Subcutaneous adipose tissue (tissue), 4 donors: ENCODE data around the gene U2SURP. TPM values are rescaled to one million over a fixed set of nuclear protein-coding genes. Genes with fewer than 3 reads are reported as not detected.

Experiments used
- total RNA-seq, 4 donors: library from RNA; depleted of rRNA; stranded (reverse); fragments of >200 nt; gene quantifications; one replicate each; pipeline ENCODE4 v1.1.0, GENCODE V29; 2016
- TF ChIP-seq, protein P1 (sequence below): fragments of 450-650 bp; IDR thresholded peaks from one replicate; pipeline ENCODE4 v1.5.1; 2016; ENCODE audit warnings: low read depth, mild to moderate bottlenecking, control low read depth, antibody characterized with exemption, moderate library complexity

The U2SURP gene
- total RNA-seq, 4 donors from 2014 or later = 89.5 to 150 (median 92.2) TPM

DNA sequence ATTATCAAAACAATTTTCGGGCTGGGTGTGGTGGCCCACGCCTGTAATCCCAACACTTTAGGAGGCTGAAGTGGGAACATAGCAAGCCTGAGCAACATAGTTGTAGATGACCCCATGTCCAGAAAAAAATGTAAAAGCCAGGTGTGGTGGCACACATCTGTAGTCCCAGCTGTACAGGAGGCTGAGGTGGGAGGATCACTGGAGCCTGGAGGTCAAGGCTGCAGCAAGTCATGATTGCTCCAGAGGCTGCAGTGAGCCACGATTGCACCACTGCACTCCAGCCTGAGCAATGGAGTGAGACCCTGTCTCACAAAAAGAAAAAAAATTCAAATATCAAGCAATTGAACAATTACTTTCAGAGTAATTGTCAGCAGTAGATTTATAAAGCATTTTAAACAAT lies 29.9 kb upstream of the U2SURP start:
- TF ChIP-seq, protein P1, sequence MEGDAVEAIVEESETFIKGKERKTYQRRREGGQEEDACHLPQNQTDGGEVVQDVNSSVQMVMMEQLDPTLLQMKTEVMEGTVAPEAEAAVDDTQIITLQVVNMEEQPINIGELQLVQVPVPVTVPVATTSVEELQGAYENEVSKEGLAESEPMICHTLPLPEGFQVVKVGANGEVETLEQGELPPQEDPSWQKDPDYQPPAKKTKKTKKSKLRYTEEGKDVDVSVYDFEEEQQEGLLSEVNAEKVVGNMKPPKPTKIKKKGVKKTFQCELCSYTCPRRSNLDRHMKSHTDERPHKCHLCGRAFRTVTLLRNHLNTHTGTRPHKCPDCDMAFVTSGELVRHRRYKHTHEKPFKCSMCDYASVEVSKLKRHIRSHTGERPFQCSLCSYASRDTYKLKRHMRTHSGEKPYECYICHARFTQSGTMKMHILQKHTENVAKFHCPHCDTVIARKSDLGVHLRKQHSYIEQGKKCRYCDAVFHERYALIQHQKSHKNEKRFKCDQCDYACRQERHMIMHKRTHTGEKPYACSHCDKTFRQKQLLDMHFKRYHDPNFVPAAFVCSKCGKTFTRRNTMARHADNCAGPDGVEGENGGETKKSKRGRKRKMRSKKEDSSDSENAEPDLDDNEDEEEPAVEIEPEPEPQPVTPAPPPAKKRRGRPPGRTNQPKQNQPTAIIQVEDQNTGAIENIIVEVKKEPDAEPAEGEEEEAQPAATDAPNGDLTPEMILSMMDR = no peak

DNA sequence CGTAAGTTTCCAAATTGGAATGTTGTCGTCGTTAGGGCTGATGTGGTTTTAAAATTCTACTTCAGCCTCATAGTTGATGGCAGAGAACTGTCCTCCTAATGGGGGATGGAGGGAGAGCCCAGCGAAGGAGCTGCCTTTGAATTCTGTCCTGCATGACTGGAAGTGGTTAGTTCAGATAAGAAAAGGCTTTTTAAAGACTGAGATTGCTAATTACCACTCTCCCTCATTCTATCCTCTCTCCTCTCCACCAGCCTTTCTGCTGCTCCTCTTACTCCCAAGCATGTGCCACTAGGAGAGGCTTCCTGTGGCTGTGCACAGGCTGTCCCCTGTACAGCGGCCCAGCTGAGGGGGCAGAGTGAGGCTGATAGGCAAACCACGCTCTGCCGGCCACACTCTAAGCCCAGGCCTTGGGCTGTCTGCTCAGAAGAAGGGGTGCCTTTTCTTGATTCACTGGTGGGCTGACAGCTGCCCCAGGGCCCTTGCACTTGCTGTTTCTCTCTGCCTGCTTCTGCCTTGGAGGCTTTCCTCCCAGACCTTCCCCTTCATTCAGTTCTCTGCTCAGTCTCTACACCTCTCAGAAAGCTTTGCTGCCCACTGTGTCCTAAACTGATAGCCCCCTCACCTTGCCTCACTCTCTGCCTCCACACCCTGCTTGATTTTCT lies 29.1 kb upstream of the U2SURP start:
- TF ChIP-seq, protein P1 = no peak

DNA sequence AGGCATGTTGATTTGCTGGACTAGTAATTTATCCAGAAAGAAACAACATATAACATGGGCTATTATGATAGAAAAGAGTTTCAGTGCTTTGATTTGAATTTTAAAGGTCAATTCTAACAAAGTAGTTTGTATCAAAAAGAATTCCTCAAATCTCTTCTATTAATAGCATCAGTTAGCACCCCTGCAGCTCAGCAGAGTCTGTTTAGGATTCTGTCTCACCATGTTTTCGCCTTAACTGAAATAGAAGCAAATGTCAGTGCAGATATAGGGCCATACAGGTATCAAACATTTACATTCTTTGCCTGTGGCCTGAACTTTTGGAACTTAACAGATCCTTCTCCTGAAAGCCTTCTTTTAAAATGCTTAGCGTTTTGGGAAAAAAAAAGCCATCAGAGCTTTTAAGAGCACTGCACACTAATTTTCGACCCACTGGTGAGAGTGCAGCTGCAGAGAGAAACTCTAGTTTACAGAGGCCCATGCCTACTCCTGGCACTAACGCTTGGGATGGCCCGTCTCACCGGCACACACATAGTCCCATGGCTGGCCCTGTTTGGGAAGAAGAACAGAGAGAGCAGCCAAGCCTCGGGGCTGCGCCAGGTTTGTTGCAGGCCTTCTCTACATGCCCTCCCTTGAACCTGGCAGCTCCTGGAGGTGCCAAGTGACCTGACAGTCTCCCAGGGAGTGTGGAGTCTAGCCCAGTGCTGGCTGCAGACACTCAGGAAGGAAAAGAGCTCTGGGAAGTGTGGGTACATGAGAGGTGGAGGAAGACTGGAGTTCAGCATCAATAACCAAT lies 28.0 kb upstream of the U2SURP start:
- TF ChIP-seq, protein P1 = no peak

DNA sequence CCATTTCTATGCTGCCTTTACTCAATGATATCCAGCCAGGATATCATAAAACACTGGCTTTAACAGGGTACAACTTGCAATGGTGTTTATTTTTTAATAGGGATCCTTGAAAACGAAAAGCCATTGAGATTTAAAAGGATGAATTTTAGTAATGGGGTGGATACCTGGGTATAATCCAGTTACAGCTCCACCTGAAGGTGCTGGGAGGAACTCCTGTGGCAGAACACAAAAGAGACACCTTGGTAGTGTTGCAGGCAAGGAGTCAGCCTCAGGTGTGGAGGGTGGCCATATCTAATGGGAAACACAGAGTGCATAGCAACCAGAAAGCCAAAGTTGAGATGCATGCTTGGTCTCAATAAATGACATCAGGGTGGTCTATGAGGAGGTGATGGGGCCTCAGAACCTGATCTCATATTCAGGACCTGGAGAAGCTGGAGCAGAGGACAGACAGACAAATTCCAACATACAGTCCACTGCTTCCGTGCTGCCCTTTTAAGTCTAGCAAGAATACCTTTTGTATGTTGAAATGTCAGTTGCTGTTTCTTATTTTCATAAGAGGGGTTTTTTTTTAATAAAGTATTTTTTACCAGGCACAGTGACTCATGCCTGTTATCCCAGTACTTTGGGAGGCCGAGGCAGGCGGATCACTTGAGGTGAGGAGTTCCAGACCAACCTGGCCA lies 25.9 kb upstream of the U2SURP start:
- TF ChIP-seq, protein P1 = no peak

DNA sequence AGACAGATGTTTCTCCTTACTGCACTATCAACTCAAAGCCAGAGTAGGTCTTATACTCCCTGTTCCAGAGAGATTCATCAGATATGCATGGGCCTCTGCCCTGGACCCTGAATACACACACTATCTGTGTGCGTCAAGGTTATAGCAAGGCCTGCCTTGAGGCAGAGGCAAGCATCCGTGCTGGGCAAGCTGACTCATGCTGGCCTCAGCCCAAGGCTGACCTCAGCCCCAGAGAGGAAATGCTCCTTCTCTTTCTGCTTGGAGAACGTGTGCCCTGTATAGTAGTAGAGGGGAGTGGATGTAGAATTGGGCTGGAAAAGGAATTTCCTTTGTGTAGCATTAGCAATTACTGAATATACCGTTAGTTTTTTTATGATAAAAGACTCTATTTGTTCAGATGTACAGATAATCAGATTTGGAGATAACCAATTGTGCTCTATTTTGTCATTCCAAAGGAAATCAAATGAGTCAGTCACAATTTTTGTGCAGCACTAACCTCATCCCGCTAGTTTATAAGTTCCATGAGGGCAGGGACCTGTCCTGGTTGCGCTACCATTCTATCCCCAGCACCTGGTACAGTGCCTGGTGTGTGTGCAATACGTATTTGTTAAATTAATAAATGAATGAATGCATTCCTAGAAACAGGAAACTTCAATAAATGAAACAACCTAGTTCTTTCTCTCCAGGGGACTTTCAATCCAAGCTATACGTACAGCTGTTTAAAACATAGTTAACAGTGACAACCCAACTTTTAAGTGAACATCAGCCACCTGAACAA lies 24.6 kb upstream of the U2SURP start:
- TF ChIP-seq, protein P1 = no peak

DNA sequence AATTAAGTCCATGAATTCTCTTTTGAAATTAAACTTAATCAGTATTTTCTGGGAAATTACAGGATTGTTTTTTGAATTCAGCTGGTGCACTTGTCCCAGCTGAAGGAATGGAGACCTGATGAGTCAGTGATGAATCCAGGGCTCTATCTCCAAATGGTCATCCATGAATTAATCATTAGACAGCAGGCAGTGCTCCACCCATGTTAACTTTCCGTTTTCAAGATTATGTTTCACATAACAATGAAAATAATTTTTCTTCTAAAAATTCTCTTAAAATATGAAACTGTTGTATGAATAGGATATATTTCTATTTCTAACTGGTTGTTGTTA lies 24.0 kb upstream of the U2SURP start:
- TF ChIP-seq, protein P1 = no peak
